BLaER1 treated with 17β-estradiol and CSF1 and Interleukin-3, amounts not matched to agents 10 nM and 100 nM (cell line): ENCODE results near the gene IQUB.
A peak's percentile ranks its signal among the peaks of the same experiment; 100 is the strongest.

Experiments
- H3K27ac ChIP-seq, 11 experiments: shearing (Covaris generic); formaldehyde crosslinking; 2 replicates each; pipeline ENCODE4 v1.8.1; 2022
- H3K27me3 ChIP-seq, 11 experiments: shearing (Covaris generic); formaldehyde crosslinking; 2 replicates each; pipeline ENCODE4 v1.8.1; 2022
- H3K36me3 ChIP-seq, 11 experiments: shearing (Covaris generic); formaldehyde crosslinking; 2 replicates each; pipeline ENCODE4 v1.8.1; 2022
- H3K4me1 ChIP-seq, 10 experiments: shearing (Covaris generic); formaldehyde crosslinking; 2 replicates each; pipeline ENCODE4 v1.8.1; 2022
- H3K4me2 ChIP-seq, 11 experiments: shearing (Covaris generic); formaldehyde crosslinking; 2 replicates each; pipeline ENCODE4 v1.8.1; 2022
- H3K4me3 ChIP-seq, 10 experiments: shearing (Covaris generic); formaldehyde crosslinking; 2 replicates each; pipeline ENCODE4 v1.8.1; 2022
- H3K9ac ChIP-seq, 11 experiments: shearing (Covaris generic); formaldehyde crosslinking; 2 replicates each; pipeline ENCODE4 v1.8.1; 2022
- H3K9me3 ChIP-seq, 11 experiments: shearing (Covaris generic); formaldehyde crosslinking; replicated peaks in 1 of 11; 2 replicates each; pipeline ENCODE4 v1.8.1; 2022
- H4K20me1 ChIP-seq, 11 experiments: shearing (Covaris generic); formaldehyde crosslinking; 2 replicates each; pipeline ENCODE4 v1.8.1; 2022
- Cebpa-rat ChIP-seq, 11 experiments: shearing (Covaris generic); IDR thresholded peaks; 2 replicates each; pipeline ENCODE4 v1.8.1; 2022

Gene IQUB

DNA sequence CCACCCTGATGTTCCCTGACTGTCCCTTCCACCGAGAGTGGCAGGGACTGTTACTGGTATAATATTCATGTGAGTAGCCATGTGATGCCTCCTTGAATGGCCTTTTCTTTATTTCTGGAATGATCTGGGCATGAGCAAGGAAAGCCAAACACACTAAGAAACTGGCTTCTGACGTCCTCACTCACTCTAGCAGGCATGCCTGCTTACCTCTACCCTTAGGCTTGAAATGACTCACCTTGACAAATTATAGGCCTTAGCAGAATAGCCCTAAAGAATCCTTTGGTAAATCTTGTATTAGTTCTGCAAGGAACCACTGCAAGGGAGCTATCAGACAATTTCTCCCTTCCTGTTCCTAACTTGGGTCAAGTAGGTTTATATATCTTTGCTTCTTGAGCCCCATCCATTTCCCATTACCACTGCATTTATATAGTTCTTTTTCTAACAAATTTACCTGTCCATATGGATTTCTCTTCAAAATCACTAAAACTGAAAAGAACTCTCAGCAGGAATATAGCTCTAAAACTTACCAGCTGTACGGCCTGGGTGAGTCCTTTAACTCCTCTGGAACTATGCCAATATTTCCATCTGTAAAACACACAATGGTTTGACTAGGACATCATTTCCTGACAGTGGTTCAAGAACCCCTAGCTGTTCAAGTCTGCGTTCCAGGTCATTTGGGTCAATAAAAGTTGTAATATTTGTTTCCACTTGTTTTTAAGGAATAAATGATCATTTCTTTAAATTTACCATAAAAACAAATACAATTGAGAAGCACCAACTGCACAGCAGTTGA lies 36.2 kb upstream of the IQUB start:
- no peak for TF ChIP-seq Cebpa-rat (IDR thresholded peaks at IDR 0.05)
- no peak overlapping the region for H3K9ac ChIP-seq
- no peak overlapping the region for H3K4me3 ChIP-seq
- no peak overlapping the region for H3K27ac ChIP-seq
- H3K27me3 ChIP-seq: no peaks in the 10 kb centered on the region
- peaks cover 0 to 22% (median 7%) of the 10 kb centered on the region in 10 experiments; a peak in 10 of 20 replicates for H3K4me1 ChIP-seq
- H3K4me2 ChIP-seq: no peak overlapping the region
- no peaks in the 10 kb centered on the region for H4K20me1 ChIP-seq
- no peaks in the 10 kb centered on the region for H3K9me3 ChIP-seq
- no peaks in the 10 kb centered on the region for H3K36me3 ChIP-seq

DNA sequence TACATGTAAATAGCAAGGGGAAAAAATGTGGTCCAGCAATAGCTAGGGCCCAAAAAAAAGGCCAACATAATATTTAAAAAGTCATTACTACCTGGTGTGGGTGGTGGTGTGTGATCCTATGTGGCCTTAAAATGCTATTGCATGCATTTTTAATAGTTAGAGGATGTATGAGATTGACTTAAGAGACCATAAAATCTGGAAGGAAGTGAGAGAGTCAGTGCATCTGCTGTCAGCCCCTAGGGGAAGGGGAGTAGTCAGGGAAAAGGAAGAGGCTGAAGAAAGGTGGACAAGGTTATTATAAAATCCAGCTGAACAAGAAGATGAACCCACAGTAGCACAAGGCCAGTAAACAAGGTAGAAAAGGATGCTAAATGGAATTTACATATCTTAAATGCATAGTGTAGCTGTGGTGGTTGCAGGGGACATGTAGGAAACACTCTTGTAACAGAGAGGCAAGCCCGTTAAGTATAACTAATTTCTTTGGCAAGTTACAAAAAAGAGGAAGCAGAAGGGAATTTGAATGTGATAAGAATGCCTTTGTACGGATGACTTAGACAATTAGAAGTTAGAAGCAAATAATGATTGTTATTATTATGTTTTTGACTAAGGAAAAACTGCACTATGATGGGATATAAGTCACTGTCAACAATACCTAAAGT lies 35.1 kb upstream of the IQUB start:
- H3K9me3 ChIP-seq: no peaks in the 10 kb centered on the region
- H3K4me1 ChIP-seq: peaks cover 0 to 21% (median 7%) of the 10 kb centered on the region in 10 experiments; a peak in 10 of 20 replicates
- peak overlapping the region in 4 of 11 experiments; percentile 21 to 51 (median 36); a peak in 6 of 22 replicates for H3K4me2 ChIP-seq
- no peak overlapping the region for H3K4me3 ChIP-seq
- H3K27ac ChIP-seq: no peak overlapping the region
- TF ChIP-seq Cebpa-rat (IDR thresholded peaks at IDR 0.05): no peak
- no peaks in the 10 kb centered on the region for H3K27me3 ChIP-seq
- no peaks in the 10 kb centered on the region for H3K36me3 ChIP-seq
- no peak overlapping the region for H3K9ac ChIP-seq
- H4K20me1 ChIP-seq: no peaks in the 10 kb centered on the region

- no peak overlapping the region for H3K9ac ChIP-seq
- peaks cover 0 to 5% (median 0%) of the 10 kb centered on the region in 10 experiments; a peak in 5 of 20 replicates for H3K4me1 ChIP-seq
- no peak overlapping the region for H3K4me2 ChIP-seq
- no peak overlapping the region for H3K4me3 ChIP-seq
- H3K27me3 ChIP-seq: no peaks in the 10 kb centered on the region
- H3K36me3 ChIP-seq: no peaks in the 10 kb centered on the region
- no peaks in the 10 kb centered on the region for H4K20me1 ChIP-seq
- TF ChIP-seq Cebpa-rat (IDR thresholded peaks at IDR 0.05): no peak
- H3K9me3 ChIP-seq: no peaks in the 10 kb centered on the region
- H3K27ac ChIP-seq: no peak overlapping the region
Observed at GRCh38 chr7:123562121-123562520, 27.7 kb upstream of the IQUB start.

DNA sequence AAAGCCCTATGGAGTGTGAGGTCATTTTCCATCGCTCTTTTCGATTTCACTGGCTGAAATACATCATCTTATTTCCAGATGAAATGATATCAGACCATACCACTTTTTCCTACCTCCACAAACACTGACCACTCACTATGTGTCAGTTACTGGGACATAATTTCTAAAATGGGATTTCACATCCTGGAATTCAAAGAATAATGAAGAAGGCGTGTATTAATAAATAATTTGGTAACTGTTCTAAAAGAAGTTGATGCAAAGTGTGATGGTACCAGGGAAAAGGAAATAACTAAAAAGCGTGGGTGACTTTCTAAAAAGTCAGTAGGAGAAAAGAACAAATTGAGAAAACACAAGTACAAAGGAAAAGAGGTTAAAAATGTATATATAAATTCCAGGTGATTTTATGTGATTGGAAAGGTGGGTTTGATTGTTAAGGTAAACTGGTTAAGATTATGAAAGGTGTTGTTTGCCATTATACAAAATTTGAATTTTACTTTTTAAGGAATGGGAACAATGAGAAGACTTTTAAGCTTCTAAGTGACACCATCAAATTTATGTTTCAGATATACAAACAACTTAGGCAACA lies 24.0 kb upstream of the IQUB start:
- Histone ChIP-seq H3K36me3 (peaks cover 18 to 33% (median 22%) of the 10 kb centered on the region in 11 experiments; a peak in 21 of 22 replicates), H3K9me3 (no peaks in the 10 kb centered on the region), H3K27ac (peak overlapping the region; percentile 18 to 93 (median 88); a peak in 19 of 22 replicates), H4K20me1 (peaks cover 0 to 18% (median under 1%) of the 10 kb centered on the region in 11 experiments; a peak in 6 of 22 replicates), H3K4me2 (peak overlapping the region; percentile 40 to 81 (median 64)), H3K9ac (peak overlapping the region; percentile 85 to 93 (median 90); a peak in 21 of 22 replicates), H3K27me3 (no peaks in the 10 kb centered on the region), H3K4me3 (peak overlapping the region; percentile 83 to 99 (median 92)), H3K4me1 (peaks cover 15 to 33% (median 25%) of the 10 kb centered on the region in 10 experiments)
- no peak for TF ChIP-seq Cebpa-rat (IDR thresholded peaks at IDR 0.05)

DNA sequence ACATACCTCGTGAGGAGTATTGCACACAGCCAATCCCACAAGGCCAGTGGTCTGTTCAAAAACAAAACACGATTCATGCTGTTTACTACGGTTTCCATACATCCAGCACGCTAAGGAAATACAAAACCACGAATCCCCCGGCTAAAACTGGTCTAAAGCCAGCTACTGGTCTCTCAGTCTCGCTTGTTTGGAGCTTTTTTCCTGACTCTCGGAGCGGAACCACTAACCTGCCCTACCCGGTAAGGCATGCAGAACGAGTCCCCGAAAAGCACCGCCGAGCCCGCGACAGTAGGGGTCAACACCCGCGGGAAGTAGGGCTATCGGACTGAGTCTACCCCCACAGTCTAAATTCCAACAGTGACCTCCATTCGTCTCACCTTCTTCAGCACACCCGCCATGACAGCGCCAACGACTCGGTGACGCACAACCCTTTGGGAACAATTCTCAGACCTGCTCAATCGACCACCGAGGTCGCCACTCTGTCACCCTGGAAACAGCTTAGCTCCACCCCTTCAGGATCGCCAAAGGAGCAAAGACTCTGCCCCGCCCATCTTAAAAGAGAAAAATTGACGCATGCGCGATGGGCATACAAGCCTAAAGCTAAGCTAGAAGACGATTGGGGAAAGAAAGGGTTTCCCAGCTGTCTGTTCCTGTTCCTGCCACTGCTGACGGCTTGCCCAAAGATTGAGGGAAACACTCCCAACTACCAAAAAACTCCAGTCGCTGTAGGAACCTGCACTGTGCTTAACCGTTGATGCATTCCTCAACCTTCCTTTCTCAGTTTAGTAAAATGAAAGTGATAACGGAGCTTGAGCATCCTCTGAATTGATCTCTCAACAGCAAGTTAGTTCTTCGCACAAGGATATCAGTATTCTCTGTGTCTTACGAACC lies 23.2 kb upstream of the IQUB start, which contains the start of gene NDUFA5:
NDUFA5 (minus strand) TSS at position 421 of the 891 bp plus-strand sequence; CDS start at position 398, 23 bp downstream.
- no peak for TF ChIP-seq Cebpa-rat (IDR thresholded peaks at IDR 0.05)
- H3K27ac ChIP-seq: peak within 1 kb of the TSS; percentile 82 to 93 (median 88)
- peaks cover 15 to 33% (median 25%) of the 10 kb centered on the region in 10 experiments for H3K4me1 ChIP-seq
- peaks cover 0 to 7% (median 0%) of the 10 kb centered on the region in 11 experiments; a peak in 3 of 22 replicates for H3K9me3 ChIP-seq
- peaks cover 0 to 25% (median 3%) of the 10 kb centered on the region in 11 experiments; a peak in 6 of 22 replicates for H4K20me1 ChIP-seq
- H3K4me3 ChIP-seq: peak within 1 kb of the TSS; percentile 83 to 99 (median 92)
- peak within 1 kb of the TSS; percentile 85 to 93 (median 90) for H3K9ac ChIP-seq
- H3K36me3 ChIP-seq: peaks cover 25 to 40% (median 30%) of the 10 kb centered on the region in 11 experiments
- H3K4me2 ChIP-seq: peak within 1 kb of the TSS; percentile 77 to 97 (median 88)
- H3K27me3 ChIP-seq: no peaks in the 10 kb centered on the region

DNA sequence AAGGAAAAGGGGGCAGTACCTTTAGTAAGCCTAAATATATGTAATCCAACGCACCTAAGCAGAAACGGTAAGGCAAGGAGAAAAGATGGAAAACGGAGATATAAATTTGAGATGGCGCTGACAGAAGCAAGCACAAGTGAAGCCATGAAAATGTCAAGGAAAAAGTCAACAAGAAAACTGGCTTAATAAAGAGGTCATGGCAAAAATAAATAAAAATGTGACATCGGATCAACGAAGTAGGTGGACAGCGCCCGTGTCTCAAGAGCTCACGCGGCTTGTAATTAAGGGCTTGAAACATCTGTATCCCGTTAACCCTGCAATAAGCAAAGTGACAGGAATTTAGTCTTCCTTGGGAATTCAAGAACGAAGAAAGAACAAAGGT lies 22.6 kb upstream of the IQUB start:
- peaks cover 0 to 9% (median 0%) of the 10 kb centered on the region in 11 experiments; a peak in 4 of 22 replicates for H3K9me3 ChIP-seq
- H3K27ac ChIP-seq: peak overlapping the region; percentile 82 to 93 (median 88)
- peak overlapping the region; percentile 73 to 97 (median 88) for H3K4me2 ChIP-seq
- peaks cover 0 to 27% (median 3%) of the 10 kb centered on the region in 11 experiments; a peak in 7 of 22 replicates for H4K20me1 ChIP-seq
- H3K27me3 ChIP-seq: no peaks in the 10 kb centered on the region
- peak overlapping the region; percentile 83 to 99 (median 92) for H3K4me3 ChIP-seq
- no peak for TF ChIP-seq Cebpa-rat (IDR thresholded peaks at IDR 0.05)
- peaks cover 27 to 46% (median 35%) of the 10 kb centered on the region in 11 experiments for H3K36me3 ChIP-seq
- peaks cover 15 to 33% (median 25%) of the 10 kb centered on the region in 10 experiments for H3K4me1 ChIP-seq
- peak overlapping the region; percentile 85 to 93 (median 90) for H3K9ac ChIP-seq

DNA sequence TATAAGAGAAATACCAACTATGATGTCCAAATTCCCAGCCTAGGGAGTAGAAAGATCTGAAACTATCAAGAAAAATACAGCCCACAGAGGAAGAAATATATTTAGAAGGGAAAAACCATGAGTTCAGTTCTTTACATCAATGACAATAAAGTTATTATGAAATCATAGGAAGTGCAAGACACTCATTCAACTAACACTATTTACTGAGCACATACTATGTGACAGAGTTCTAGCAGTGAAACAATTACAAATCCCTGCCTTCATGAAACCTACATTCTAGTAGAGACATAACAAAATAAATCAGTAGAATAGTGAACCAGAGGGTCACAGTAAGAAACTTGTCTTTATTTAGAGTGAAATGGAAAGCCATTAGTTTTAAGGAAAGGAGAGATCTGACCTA lies 21.1 kb upstream of the IQUB start:
- Histone ChIP-seq H3K4me2 (peak overlapping the region; percentile 73 to 97 (median 88); a peak in 20 of 22 replicates), H3K4me3 (peak overlapping the region in 2 of 10 experiments; percentile 3 to 90; a peak in 1 of 20 replicates), H3K9ac (no peak overlapping the region), H3K36me3 (peaks cover 35 to 61% (median 47%) of the 10 kb centered on the region in 11 experiments), H4K20me1 (peaks cover 0 to 37% (median 11%) of the 10 kb centered on the region in 11 experiments; a peak in 10 of 22 replicates), H3K27me3 (no peaks in the 10 kb centered on the region), H3K4me1 (peaks cover 15 to 33% (median 25%) of the 10 kb centered on the region in 10 experiments), H3K27ac (no peak overlapping the region), H3K9me3 (peaks cover 0 to 9% (median 0%) of the 10 kb centered on the region in 11 experiments; a peak in 4 of 22 replicates)
- TF ChIP-seq Cebpa-rat (IDR thresholded peaks at IDR 0.05): no peak

DNA sequence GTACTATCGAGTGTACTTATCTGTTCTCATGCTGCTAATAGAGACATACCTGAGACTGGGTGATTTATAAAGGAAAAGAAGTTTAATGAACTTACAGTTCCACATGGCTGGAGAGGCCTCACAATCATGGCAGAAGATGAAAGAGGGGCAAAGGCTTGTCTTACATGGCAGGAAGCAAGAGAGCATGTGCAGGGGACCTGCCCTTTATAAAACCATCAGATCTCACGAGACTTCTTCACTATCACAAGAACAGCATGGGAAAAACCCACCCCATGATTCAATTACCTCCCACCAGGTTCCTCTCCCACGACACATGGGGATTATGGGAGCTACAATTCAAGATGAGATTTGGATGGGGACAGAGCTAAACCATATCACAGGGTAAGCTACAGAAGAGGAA lies 18.8 kb upstream of the IQUB start:
- Histone ChIP-seq H3K9me3 (peaks cover 0 to 9% (median 0%) of the 10 kb centered on the region in 11 experiments; a peak in 4 of 22 replicates), H3K4me2 (no peak overlapping the region), H3K4me3 (no peak overlapping the region), H4K20me1 (peaks cover 3 to 50% (median 15%) of the 10 kb centered on the region in 11 experiments; a peak in 13 of 22 replicates), H3K27me3 (no peaks in the 10 kb centered on the region), H3K4me1 (peaks cover 15 to 30% (median 25%) of the 10 kb centered on the region in 10 experiments), H3K27ac (no peak overlapping the region), H3K36me3 (peaks cover 50 to 84% (median 67%) of the 10 kb centered on the region in 11 experiments), H3K9ac (no peak overlapping the region)
- TF ChIP-seq Cebpa-rat (IDR thresholded peaks at IDR 0.05): no peak
